ENCODE measurements around the gene C10orf143. TPM values are rescaled to one million over a fixed set of nuclear protein-coding genes. Genes with fewer than 3 reads are reported as not detected.

The C10orf143 gene
- total and polyA plus RNA-seq, 2 of the 4 experiments (the other 2 are of a cell fraction) = 0.36 to 0.60 TPM

GRCh38 chr10:130146042-130146441 is 35.4 kb upstream of the C10orf143 start:
- Histone ChIP-seq H2BK120ac (ENCODE audit: low read depth, low read length) (no peak overlapping the region), H3K4me1 (ENCODE audit: control insufficient read depth, insufficient read depth, low read length) (peaks cover 5% of the 10 kb centered on the region; the same call in 1 of the 2 replicates), H4K20me1 (ENCODE audit: insufficient read depth, low read length) (peaks cover 35% of the 10 kb centered on the region), H3K23ac (ENCODE audit: low read depth, low read length) (no peak overlapping the region), H3K14ac (replicated peaks; ENCODE audit: low read depth, low read length) (no peak overlapping the region), H2AFZ (replicated peaks; ENCODE audit: low read length, poor library complexity) (no peak overlapping the region), H3K18ac (ENCODE audit: low read depth, low read length) (no peak overlapping the region), H3K9me3 (ENCODE audit: control insufficient read depth, insufficient read depth, low read length) (no peaks in the 10 kb centered on the region), H3K36me3 (ENCODE audit: control insufficient read depth, insufficient read depth, low read length) (peaks cover 20% of the 10 kb centered on the region), H2BK15ac (ENCODE audit: low read depth, low read length) (no peak overlapping the region), H3K27me3 (ENCODE audit: control insufficient read depth, insufficient read depth, low read length) (no peaks in the 10 kb centered on the region), H2AK5ac (ENCODE audit: low read depth, low read length) (no peak overlapping the region), H3K4ac (ENCODE audit: low read depth, low read length) (no peak overlapping the region), H3K9ac (ENCODE audit: low read depth, low read length) (no peak overlapping the region), H2AK9ac (replicated peaks; ENCODE audit: low read depth, low read length, poor library complexity) (no peak overlapping the region), H4K8ac (ENCODE audit: low read depth in 2 of 2, low read length in 2 of 2) (no peak overlapping the region), H3K4me3 (ENCODE audit: insufficient read depth, low read depth, low read length) (no peak overlapping the region), H3K56ac (ENCODE audit: extremely low read depth, insufficient read depth, low read length) (no peak overlapping the region), H4K91ac (ENCODE audit: insufficient read depth, low read depth, low read length) (no peak overlapping the region), H3K79me1 (ENCODE audit: low read depth in 1 of 2, low read length in 2 of 2) (peaks cover 19 to 45% of the 10 kb centered on the region in 2 experiments; a peak in 3 of 4 replicates), H3K9me1 (ENCODE audit: insufficient read depth, low read length) (peaks cover 10% of the 10 kb centered on the region; the same call in 1 of the 2 replicates), H3K27ac (ENCODE audit: insufficient read depth, low read length) (no peak overlapping the region), H2BK20ac (ENCODE audit: low read depth, low read length) (no peak overlapping the region), H4K5ac (ENCODE audit: low read depth, low read length) (no peak overlapping the region), H3K4me2 (ENCODE audit: low read depth, low read length) (no peak overlapping the region), H2BK5ac (ENCODE audit: low read depth, low read length, poor library complexity, severe bottlenecking) (no peak overlapping the region)
- no TSS peak for BruUV-seq (replicated peaks)
- CTCF ChIA-PET = no interaction called here
- intact Hi-C loops (cut with micrococcal nuclease) (no loop called here), in situ Hi-C loops (cut with MboI; ENCODE audit: low sequenced_read_pairs) (no loop called here), dilution Hi-C loops (cut with HindIII; ENCODE audit: low sequenced_read_pairs, unreplicated experiment) (no loop called here)
- no peak for DNase-seq
- TF ChIP-seq BHLHE40 (IDR thresholded peaks at IDR 0.05; ENCODE audit: low read depth, low read length) (no peak), RAD21 (IDR thresholded peaks at IDR 0.05; ENCODE audit: low read length) (no peak), MAFK (IDR thresholded peaks at IDR 0.05; ENCODE audit: low read depth, low read length) (no peak)
- POLR2A ChIA-PET (ENCODE audit: unreplicated experiment) = no interaction called here
- no peak for ATAC-seq (ENCODE audit: low read depth)
- WGBS, 2 experiments (ENCODE audit: extremely low coverage in 2 of 2, insufficient read length in 1 of 2) = 0% methylated on average over 1 of the region's 4 CpGs; no CpG with 5 or more reads in 1 of the 2 experiments
